Measurements from ENCODE around the gene DAB1.

DAB1 gene

DNA sequence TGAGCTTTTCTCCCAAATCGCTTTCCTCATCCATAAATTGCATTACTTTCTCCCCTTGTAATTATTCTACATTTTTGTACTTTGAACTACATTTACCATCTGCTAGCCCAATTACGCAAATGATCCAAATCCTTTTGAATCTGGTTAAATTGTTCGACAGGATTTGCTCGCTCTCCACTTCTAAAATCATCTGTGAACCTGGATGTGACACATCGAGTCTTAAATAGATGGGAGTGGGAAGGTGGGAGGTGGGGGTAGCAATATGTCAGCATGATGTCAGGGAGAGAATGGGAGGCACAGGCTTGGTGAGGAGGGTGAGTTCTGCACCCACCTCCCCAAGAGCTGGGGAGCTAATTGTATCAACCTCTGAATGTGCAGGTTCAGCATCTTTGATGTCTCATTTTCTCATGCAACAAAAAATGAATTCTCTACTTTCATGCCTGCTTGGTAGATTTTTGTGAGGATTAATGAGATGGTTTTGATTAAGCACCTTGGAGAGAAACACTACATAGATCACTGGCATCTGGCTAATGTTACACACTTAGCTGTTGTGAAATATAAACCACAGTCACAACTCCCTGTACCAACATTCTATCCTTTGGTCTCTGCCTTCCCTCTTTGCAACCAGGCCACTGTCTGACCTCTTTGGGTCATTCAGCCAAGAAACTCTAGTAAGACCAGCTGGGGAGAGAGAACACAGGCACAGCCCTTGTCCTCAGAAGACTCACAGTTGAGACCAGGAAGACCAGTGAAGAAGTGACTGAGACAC is 165.1 kb downstream of the DAB1 start:
- H3K4me3 ChIP-seq (ENCODE audit: low read length) = no peak overlapping the region
- no peak for TF ChIP-seq CTCF (conservative IDR thresholded peaks at IDR 0.05; ENCODE audit: low read depth, low read length)
- no peak for DNase-seq (ENCODE audit: low read depth)

- no peak for TF ChIP-seq CTCF (conservative IDR thresholded peaks at IDR 0.05; ENCODE audit: low read depth, low read length)
- H3K4me3 ChIP-seq (ENCODE audit: low read length) = no peak overlapping the region
- DNase-seq (ENCODE audit: low read depth) = no peak
Measured at GRCh38 chr1:57255945-57256344, 167.9 kb downstream of the DAB1 start.

DNA sequence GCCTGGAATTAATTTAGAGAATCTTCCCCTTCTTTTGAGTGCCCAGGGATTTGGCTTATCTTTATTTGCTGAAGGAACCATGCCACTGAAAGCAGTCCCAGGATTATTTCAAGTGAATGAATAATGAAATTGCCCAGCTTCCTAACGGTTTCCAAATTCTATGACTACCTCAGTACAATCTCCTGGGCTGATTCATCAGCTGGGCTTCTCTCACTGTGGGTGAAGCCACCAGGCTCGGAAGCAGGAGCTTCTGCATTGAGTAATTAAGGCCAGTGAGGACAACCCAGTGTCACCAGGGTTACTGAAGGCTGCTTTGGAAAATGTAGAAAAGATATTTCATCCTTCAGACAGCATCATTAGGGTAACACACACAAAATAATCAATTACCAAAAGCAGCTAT is 169.8 kb downstream of the DAB1 start:
- no peak overlapping the region for H3K4me3 ChIP-seq (ENCODE audit: low read length)
- no peak for TF ChIP-seq CTCF (conservative IDR thresholded peaks at IDR 0.05; ENCODE audit: low read depth, low read length)
- DNase-seq (ENCODE audit: low read depth) = no peak

GRCh38 chr1:57252597-57253294 is 171.1 kb downstream of the DAB1 start:
- no peak for TF ChIP-seq CTCF (conservative IDR thresholded peaks at IDR 0.05; ENCODE audit: low read depth, low read length)
- no peak for DNase-seq (ENCODE audit: low read depth)

GRCh38 chr1:57250021-57250420 is 173.8 kb downstream of the DAB1 start:
- H3K4me3 ChIP-seq (ENCODE audit: low read length) = no peak overlapping the region
- no peak for TF ChIP-seq CTCF (conservative IDR thresholded peaks at IDR 0.05; ENCODE audit: low read depth, low read length)
- DNase-seq (ENCODE audit: low read depth) = no peak

More at GRCh38 chr1:57252597-57253294, 171.1 kb downstream of the DAB1 start:
- H3K4me3 ChIP-seq (ENCODE audit: low read length) = no peak overlapping the region

- H3K4me3 ChIP-seq (ENCODE audit: low read length) = no peak overlapping the region
- no peak for DNase-seq (ENCODE audit: low read depth)
- TF ChIP-seq CTCF (conservative IDR thresholded peaks at IDR 0.05; ENCODE audit: low read depth, low read length) = no peak
Measured at GRCh38 chr1:57249511-57249910, 174.3 kb downstream of the DAB1 start.

- DNase-seq (ENCODE audit: low read depth) = no peak
- TF ChIP-seq CTCF (conservative IDR thresholded peaks at IDR 0.05; ENCODE audit: low read depth, low read length) = no peak
- no peak overlapping the region for H3K4me3 ChIP-seq (ENCODE audit: low read length)
Measured at GRCh38 chr1:57248830-57249229, 175.0 kb downstream of the DAB1 start.

Measured in retinal pigment epithelial cell (primary cell).